Endothelial cell (in vitro differentiated cells): Measurements from ENCODE around the gene TMEM200B. TPM values are rescaled to one million over a fixed set of nuclear protein-coding genes. Genes with fewer than 3 reads are reported as not detected.
A peak's percentile ranks its signal among the peaks of the same experiment; 100 is the strongest.
"Not testable (repeated sequence)": the region's sequence is repeated elsewhere in the genome, so short reads cannot be mapped to it uniquely, and the experiment has no call there.

Experiments
- DNase-seq: peaks from one replicate; pipeline ENCODE4 v3.0.0; 2021; ENCODE audit warnings: low spot score
- H3K27ac Mint-ChIP-seq: one replicate; pipeline ENCODE4 v1.8.0; 2021; ENCODE audit warnings: mixed read lengths, inconsistent platforms; ENCODE audit not compliant: unreplicated experiment
- H3K27me3 Mint-ChIP-seq: one replicate; pipeline ENCODE4 v1.8.0; 2021; ENCODE audit warnings: mild to moderate bottlenecking, moderate library complexity, mixed read lengths, inconsistent platforms; ENCODE audit not compliant: unreplicated experiment
- H3K36me3 Mint-ChIP-seq: one replicate; pipeline ENCODE4 v1.8.0; 2021; ENCODE audit warnings: mild to moderate bottlenecking, low read depth, mixed read lengths, inconsistent platforms; ENCODE audit not compliant: unreplicated experiment
- H3K4me1 Mint-ChIP-seq: one replicate; pipeline ENCODE4 v1.8.0; 2021; ENCODE audit warnings: mild to moderate bottlenecking, mixed read lengths, inconsistent platforms; ENCODE audit not compliant: unreplicated experiment
- H3K4me3 Mint-ChIP-seq: one replicate; pipeline ENCODE4 v1.8.0; 2021; ENCODE audit warnings: mild to moderate bottlenecking, mixed read lengths, inconsistent platforms; ENCODE audit not compliant: unreplicated experiment
- H3K9me3 Mint-ChIP-seq: one replicate; pipeline ENCODE4 v1.8.0; 2021; ENCODE audit warnings: mixed read lengths, inconsistent platforms; ENCODE audit not compliant: unreplicated experiment
- total RNA-seq: library from RNA; stranded (reverse); fragmentation: NEBNext Ultra II Directional; extraction: Animal tissue kit (Norgen Biotek cat#: 25700); gene quantifications from one replicate; pipeline ENCODE4 v1.2.1, GENCODE V29; 2021; ENCODE audit not compliant: unreplicated experiment
- TF ChIP-seq, protein P1 (sequence below): fragments of 200-600 bp; sonication (generic); IDR thresholded peaks from one replicate; pipeline ENCODE4 v1.5.0; 2021; ENCODE audit warnings: antibody characterized with exemption; ENCODE audit not compliant: unreplicated experiment

Gene TMEM200B
- total RNA-seq, 1 donor from 2014 or later, result 0.95 TPM

DNA sequence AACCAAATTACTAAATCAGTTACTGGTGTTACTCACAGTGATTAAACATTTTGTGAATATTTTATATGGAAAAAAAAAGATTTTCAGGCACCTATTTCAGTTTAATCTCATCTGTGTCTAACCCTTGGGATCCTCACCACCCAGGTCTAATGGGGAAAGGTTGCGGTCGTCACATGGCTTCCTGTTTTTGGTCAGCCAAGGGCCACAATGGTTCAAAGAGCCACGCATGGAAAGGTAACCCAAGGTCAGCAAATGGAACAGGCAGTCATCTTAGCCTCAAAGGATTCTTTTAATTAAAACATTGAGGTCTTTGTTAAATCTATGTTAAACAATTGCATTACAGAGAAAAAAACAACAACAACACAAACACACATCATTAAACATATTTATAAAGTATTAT lies 36.1 kb upstream of the TMEM200B start:
- Mint-ChIP-seq H3K36me3 (peaks cover 15% of the 10 kb centered on the region), H3K9me3 (no peaks in the 10 kb centered on the region), H3K27me3 (no peaks in the 10 kb centered on the region), H3K4me1 (peaks cover 27% of the 10 kb centered on the region), H3K4me3 (no peak overlapping the region), H3K27ac (no peak overlapping the region)
- no peak for DNase-seq
- TF ChIP-seq, protein P1, sequence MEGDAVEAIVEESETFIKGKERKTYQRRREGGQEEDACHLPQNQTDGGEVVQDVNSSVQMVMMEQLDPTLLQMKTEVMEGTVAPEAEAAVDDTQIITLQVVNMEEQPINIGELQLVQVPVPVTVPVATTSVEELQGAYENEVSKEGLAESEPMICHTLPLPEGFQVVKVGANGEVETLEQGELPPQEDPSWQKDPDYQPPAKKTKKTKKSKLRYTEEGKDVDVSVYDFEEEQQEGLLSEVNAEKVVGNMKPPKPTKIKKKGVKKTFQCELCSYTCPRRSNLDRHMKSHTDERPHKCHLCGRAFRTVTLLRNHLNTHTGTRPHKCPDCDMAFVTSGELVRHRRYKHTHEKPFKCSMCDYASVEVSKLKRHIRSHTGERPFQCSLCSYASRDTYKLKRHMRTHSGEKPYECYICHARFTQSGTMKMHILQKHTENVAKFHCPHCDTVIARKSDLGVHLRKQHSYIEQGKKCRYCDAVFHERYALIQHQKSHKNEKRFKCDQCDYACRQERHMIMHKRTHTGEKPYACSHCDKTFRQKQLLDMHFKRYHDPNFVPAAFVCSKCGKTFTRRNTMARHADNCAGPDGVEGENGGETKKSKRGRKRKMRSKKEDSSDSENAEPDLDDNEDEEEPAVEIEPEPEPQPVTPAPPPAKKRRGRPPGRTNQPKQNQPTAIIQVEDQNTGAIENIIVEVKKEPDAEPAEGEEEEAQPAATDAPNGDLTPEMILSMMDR, result no peak

DNA sequence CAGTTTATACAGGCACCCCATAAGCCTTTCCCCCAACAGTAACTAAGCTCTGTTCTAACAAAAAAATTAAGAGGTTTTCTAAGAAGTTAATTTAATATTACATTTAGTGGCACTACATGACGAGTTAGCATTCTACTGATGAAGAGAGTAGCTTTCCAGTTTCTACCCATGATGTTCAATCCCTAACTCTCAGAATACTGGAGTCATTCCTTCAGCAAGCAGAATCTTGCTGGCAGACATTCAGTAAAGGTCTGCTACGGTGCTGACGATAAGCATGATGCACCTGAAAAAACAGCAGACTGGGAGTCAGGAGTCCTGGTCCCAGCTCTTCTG lies 33.5 kb upstream of the TMEM200B start:
- Mint-ChIP-seq H3K9me3 (no peaks in the 10 kb centered on the region), H3K27ac (no peak overlapping the region), H3K27me3 (no peaks in the 10 kb centered on the region), H3K4me3 (no peak overlapping the region), H3K4me1 (peaks cover 13% of the 10 kb centered on the region), H3K36me3 (peaks cover 18% of the 10 kb centered on the region)
- TF ChIP-seq, protein P1, result no peak
- DNase-seq, result no peak

DNA sequence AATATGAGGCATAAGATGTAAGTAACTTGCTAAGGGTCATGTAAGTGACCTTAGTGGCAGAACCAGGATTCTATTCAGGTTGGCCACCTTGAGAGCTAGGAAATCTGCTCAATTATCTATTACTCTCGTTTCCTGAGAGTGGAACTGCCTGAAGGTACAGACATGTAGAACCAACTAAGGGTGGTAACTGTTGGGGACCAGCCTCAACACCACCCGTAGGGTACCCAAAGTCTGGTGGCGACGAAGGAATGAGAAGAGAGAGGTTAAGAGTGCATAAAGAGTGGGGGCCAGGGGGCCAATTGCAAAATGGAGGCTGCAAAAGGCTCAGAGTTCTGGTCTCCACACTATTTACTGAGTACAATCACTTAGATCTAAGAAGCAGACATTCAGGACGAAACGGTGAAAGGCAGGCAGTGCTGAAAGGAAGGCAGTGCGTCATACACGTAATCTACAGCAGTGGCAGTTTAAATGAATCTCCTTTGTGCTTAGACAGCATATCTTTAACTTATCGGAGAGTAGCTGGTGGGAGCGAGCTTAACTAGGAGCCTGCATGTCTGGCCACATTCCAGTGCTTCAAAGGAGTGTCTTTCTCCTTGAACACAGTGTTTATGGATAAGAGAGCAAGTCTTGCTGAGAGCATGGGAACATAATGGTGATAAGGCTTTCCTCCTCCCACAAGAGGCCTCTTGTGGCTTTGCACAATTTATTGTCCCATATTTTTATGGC lies 33.0 kb upstream of the TMEM200B start:
- Mint-ChIP-seq H3K27me3 (no peaks in the 10 kb centered on the region), H3K36me3 (peaks cover 24% of the 10 kb centered on the region), H3K9me3 (no peaks in the 10 kb centered on the region), H3K4me1 (peaks cover 13% of the 10 kb centered on the region), H3K27ac (peak overlapping the region; percentile 81), H3K4me3 (peak overlapping the region; percentile 58)
- TF ChIP-seq, protein P1, result no peak
- DNase-seq, result no peak

DNA sequence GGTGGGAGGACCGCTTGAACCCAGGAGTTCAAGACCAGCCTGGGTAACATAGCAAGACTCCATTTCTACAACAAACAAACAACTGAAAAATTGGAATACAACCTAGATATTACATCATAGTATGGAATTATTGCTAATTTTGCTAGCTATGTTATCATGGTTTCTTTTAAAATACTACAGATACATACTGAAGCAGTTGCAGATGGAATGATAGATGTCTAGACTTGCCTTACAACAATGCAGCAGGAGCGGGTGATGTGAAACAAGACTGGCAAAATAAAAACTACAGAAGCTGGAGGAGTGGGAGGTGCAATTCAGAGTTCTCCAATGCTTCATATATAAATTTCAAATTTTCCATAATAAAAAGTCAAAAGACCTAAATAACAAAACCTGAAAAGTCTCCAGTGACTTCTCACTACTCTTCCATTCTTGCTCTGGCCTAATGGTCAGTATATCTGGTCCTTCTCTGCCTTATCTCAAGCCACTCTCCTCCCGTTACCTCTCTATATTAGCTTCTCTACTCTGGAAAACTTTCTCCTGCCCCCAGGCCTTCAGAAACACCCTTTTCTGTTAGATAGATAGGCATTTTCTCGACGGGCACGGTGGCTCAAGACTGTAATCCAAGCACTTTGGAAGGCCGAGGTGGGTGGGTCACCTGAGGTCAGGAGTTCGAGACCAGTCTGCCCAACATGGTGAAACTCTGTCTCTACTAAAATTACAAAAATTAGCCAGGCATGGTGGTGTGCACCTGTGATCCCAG lies 28.5 kb upstream of the TMEM200B start:
- no peaks in the 10 kb centered on the region for H3K9me3 Mint-ChIP-seq
- no peak overlapping the region for H3K4me3 Mint-ChIP-seq
- peaks cover 5% of the 10 kb centered on the region for H3K4me1 Mint-ChIP-seq
- H3K36me3 Mint-ChIP-seq, result peaks cover 51% of the 10 kb centered on the region
- no peak for DNase-seq
- TF ChIP-seq, protein P1, result no peak
- peaks cover 5% of the 10 kb centered on the region for H3K27me3 Mint-ChIP-seq
- H3K27ac Mint-ChIP-seq, result no peak overlapping the region

DNA sequence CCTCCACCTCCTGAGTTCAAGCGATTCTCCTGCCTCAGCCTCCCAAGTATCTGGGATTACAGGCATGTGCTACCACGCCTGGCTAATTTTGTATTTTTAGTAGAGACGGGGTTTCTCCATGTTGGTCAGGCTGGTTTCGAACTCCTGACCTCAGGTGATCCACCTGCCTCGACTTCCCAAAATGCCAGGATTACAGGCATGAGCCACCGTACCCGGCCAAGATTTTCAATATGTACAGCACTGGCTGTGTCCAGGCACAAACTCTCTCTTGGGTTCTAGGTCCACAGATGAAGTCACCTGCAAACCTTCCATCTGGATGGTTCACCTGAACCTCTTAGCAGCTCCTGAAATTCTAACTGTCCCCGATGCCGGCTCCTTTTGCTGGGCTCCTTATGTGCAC lies 26.6 kb upstream of the TMEM200B start:
- peaks cover 60% of the 10 kb centered on the region for H3K36me3 Mint-ChIP-seq
- H3K4me1 Mint-ChIP-seq, H3K9me3 Mint-ChIP-seq, H3K27me3 Mint-ChIP-seq, DNase-seq, H3K4me3 Mint-ChIP-seq, H3K27ac Mint-ChIP-seq: not testable (repeated sequence)
